Neural crest cell (in vitro differentiated cells): ENCODE results near the gene MED17. TPM values are rescaled to one million over a fixed set of nuclear protein-coding genes. Genes with fewer than 3 reads are reported as not detected.
A peak's percentile ranks its signal among the peaks of the same experiment; 100 is the strongest.

Experiments used
- DNase-seq: peaks from one replicate; pipeline ENCODE4 v3.0.0; 2021; ENCODE audit warnings: low read depth, mixed read lengths, low spot score
- H3K27ac Mint-ChIP-seq: one replicate; pipeline ENCODE4 v1.8.0; 2021; ENCODE audit warnings: mild to moderate bottlenecking, mixed read lengths; ENCODE audit not compliant: unreplicated experiment
- H3K27me3 Mint-ChIP-seq: 2 replicates; pipeline ENCODE4 v1.8.0; 2021; ENCODE audit warnings: low read depth, mild to moderate bottlenecking, mixed read lengths
- H3K36me3 Mint-ChIP-seq: 2 replicates; pipeline ENCODE4 v1.8.0; 2021; ENCODE audit warnings: low read depth, mild to moderate bottlenecking, mixed read lengths
- H3K4me1 Mint-ChIP-seq: 2 replicates; pipeline ENCODE4 v1.8.0; 2021; ENCODE audit warnings: mixed read lengths
- H3K4me3 Mint-ChIP-seq: one replicate; pipeline ENCODE4 v1.8.0; 2021; ENCODE audit warnings: mild to moderate bottlenecking, mixed read lengths
- H3K9me3 Mint-ChIP-seq: 2 replicates; pipeline ENCODE4 v1.8.0; 2021; ENCODE audit warnings: mixed read lengths
- CTCF ChIP-seq: fragments of 200-600 bp; sonication (generic); conservative IDR thresholded peaks from 2 replicates; pipeline ENCODE4 v1.5.0; 2021; ENCODE audit warnings: antibody characterized with exemption, mild to moderate bottlenecking
- total RNA-seq: library from RNA; stranded (reverse); gene quantifications from 2 replicates; pipeline ENCODE4 v1.2.1, GENCODE V29; 2021

Gene MED17
- total RNA-seq, 1 donor from 2014 or later = 62.3 TPM

GRCh38 chr11:93841446-93841845 lies 57.4 kb downstream of the MED17 start:
- H3K9me3 Mint-ChIP-seq = no peaks in the 10 kb centered on the region
- H3K27ac Mint-ChIP-seq = no peak overlapping the region
- H3K4me1 Mint-ChIP-seq = no peaks in the 10 kb centered on the region
- H3K27me3 Mint-ChIP-seq = no peaks in the 10 kb centered on the region
- DNase-seq = no peak
- no peak overlapping the region for H3K4me3 Mint-ChIP-seq
- H3K36me3 Mint-ChIP-seq = no peaks in the 10 kb centered on the region
- TF ChIP-seq CTCF = no peak

DNA sequence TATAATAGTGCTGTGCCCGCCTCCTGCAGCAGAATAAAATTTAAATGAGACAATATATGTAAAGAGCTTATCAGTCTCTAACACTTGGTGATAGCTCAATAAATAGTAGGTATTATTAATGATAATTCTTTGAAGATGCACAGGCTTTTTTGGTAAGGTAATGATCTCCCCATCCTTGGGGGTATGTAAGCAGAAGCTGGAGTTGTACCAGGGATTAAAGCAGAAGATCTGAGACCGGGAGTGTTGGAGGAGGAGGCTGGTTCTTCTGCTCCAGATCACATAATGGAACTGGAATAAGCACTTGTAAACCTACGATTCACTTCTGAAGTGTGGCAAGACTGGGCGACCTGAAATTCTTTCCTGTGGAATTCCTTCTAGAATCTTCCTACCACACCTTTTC lies 58.0 kb downstream of the MED17 start:
- no peaks in the 10 kb centered on the region for H3K9me3 Mint-ChIP-seq
- H3K27ac Mint-ChIP-seq = no peak overlapping the region

GRCh38 chr11:93842461-93842860 lies 58.4 kb downstream of the MED17 start:
- H3K4me3 Mint-ChIP-seq = no peak overlapping the region
- H3K27ac Mint-ChIP-seq = no peak overlapping the region
- no peaks in the 10 kb centered on the region for H3K27me3 Mint-ChIP-seq
- H3K4me1 Mint-ChIP-seq = no peaks in the 10 kb centered on the region
- H3K9me3 Mint-ChIP-seq = no peaks in the 10 kb centered on the region
- DNase-seq = no peak
- no peaks in the 10 kb centered on the region for H3K36me3 Mint-ChIP-seq
- TF ChIP-seq CTCF = no peak

More for the DNA sequence above, 58.0 kb downstream of the MED17 start:
- H3K4me1 Mint-ChIP-seq = no peaks in the 10 kb centered on the region
- H3K36me3 Mint-ChIP-seq = no peaks in the 10 kb centered on the region
- DNase-seq = no peak
- TF ChIP-seq CTCF = no peak
- H3K4me3 Mint-ChIP-seq = no peak overlapping the region
- no peaks in the 10 kb centered on the region for H3K27me3 Mint-ChIP-seq

- no peak for DNase-seq
- H3K9me3 Mint-ChIP-seq = no peaks in the 10 kb centered on the region
- no peaks in the 10 kb centered on the region for H3K27me3 Mint-ChIP-seq
- H3K4me3 Mint-ChIP-seq = no peak overlapping the region
- H3K27ac Mint-ChIP-seq = peak overlapping the region; percentile 30
- H3K36me3 Mint-ChIP-seq = no peaks in the 10 kb centered on the region
- no peak for TF ChIP-seq CTCF
- H3K4me1 Mint-ChIP-seq = no peaks in the 10 kb centered on the region
Observed at GRCh38 chr11:93843906-93844305, 59.8 kb downstream of the MED17 start.

GRCh38 chr11:93844568-93844967 lies 60.5 kb downstream of the MED17 start:
- no peak overlapping the region for H3K27ac Mint-ChIP-seq
- no peaks in the 10 kb centered on the region for H3K4me1 Mint-ChIP-seq
- no peak for DNase-seq
- H3K36me3 Mint-ChIP-seq = no peaks in the 10 kb centered on the region
- H3K27me3 Mint-ChIP-seq = no peaks in the 10 kb centered on the region
- H3K9me3 Mint-ChIP-seq = no peaks in the 10 kb centered on the region
- no peak overlapping the region for H3K4me3 Mint-ChIP-seq
- no peak for TF ChIP-seq CTCF
